ENCODE results near the gene SFT2D2. TPM values are rescaled to one million over a fixed set of nuclear protein-coding genes. Genes with fewer than 3 reads are reported as not detected.

The SFT2D2 gene
- total RNA-seq, 1 experiment from 2014 or later = 32.1 TPM

- H3K79me2 ChIP-seq (ENCODE audit: insufficient read depth, low read length) = 0 out of 2 replicates have a peak, but pooled peaks cover 2% of the 10 kb centered on the region
- Mint-ChIP-seq H3K27ac (no peak overlapping the region), H3K4me1 (peaks cover 11 to 12% of the 10 kb centered on the region in 2 experiments), H3K27me3 (ENCODE audit: low read depth) (no peaks in the 10 kb centered on the region), H3K4me3 (no peak overlapping the region), H3K9me3 (peaks cover 27% of the 10 kb centered on the region in 2 experiments), H3K36me3 (ENCODE audit: insufficient read depth in 1 of 3, low read depth in 3 of 3) (peaks cover 28 to 50% (median 40%) of the 10 kb centered on the region in 3 experiments)
- no peaks in the 10 kb centered on the region for H3K23me2 ChIP-seq (ENCODE audit: insufficient read length, low read depth, low read length, poor library complexity, severe bottlenecking)
- no peak overlapping the region for H2BK5ac ChIP-seq (ENCODE audit: insufficient read length, low read length)
- H3K9ac ChIP-seq (ENCODE audit: extremely low read depth, insufficient read length, low read length) = no peak overlapping the region
- no peak for TF ChIP-seq CTCF (conservative IDR thresholded peaks at IDR 0.05)
- DNase-seq = no peak
- no peak overlapping the region for H3K4me2 ChIP-seq (ENCODE audit: insufficient read depth, insufficient read length, low read length)
- H2BK120ac ChIP-seq (ENCODE audit: low read depth, low read length, poor library complexity, severe bottlenecking) = no peak overlapping the region
- H3K9me3 ChIP-seq (ENCODE audit: control insufficient read depth, low read depth, low read length) = peaks cover 6% of the 10 kb centered on the region
- H4K91ac ChIP-seq (ENCODE audit: insufficient read length, low read depth, low read length) = no peak overlapping the region
- no peak overlapping the region for H4K8ac ChIP-seq (replicated peaks; ENCODE audit: insufficient read length, low read depth, low read length)
- H3K27ac ChIP-seq (ENCODE audit: insufficient read length, low read depth, low read length) = no peak overlapping the region
- H2BK20ac ChIP-seq (ENCODE audit: low read depth, low read length, poor library complexity, severe bottlenecking) = no peak overlapping the region
- H2BK15ac ChIP-seq (ENCODE audit: low read depth, low read length) = no peak overlapping the region
- H3K18ac ChIP-seq (ENCODE audit: insufficient read length, low read depth, low read length) = no peak overlapping the region
- H3K23ac ChIP-seq (ENCODE audit: insufficient read length, low read depth, low read length) = no peak overlapping the region
- H4K20me1 ChIP-seq (ENCODE audit: control insufficient read depth, insufficient read depth, insufficient read length) = no peaks in the 10 kb centered on the region
- H3T11ph ChIP-seq (ENCODE audit: low read length) = no peak overlapping the region
- no peaks in the 10 kb centered on the region for H3K79me1 ChIP-seq (ENCODE audit: insufficient read depth, low read depth, low read length, poor library complexity, severe bottlenecking)
- no peak overlapping the region for H2AK5ac ChIP-seq (ENCODE audit: insufficient read length, low read length)
- H3K27me3 ChIP-seq (ENCODE audit: insufficient read depth, low read length) = no peaks in the 10 kb centered on the region
- no peak overlapping the region for H2AFZ ChIP-seq (ENCODE audit: low read length)
- no peak overlapping the region for H2BK12ac ChIP-seq (ENCODE audit: insufficient read length, low read depth, low read length)
- no peak overlapping the region for H4K5ac ChIP-seq (ENCODE audit: insufficient read length, low read depth, low read length)
- WGBS (ENCODE audit: extremely low coverage, insufficient read length, low lambda C conversion rate) = no CpG with 5 or more reads among the region's 3 CpGs
- H3K4ac ChIP-seq (ENCODE audit: low read depth, low read length) = no peak overlapping the region
- H3K14ac ChIP-seq (ENCODE audit: insufficient read depth, low read length) = no peak overlapping the region
- H3K56ac ChIP-seq (ENCODE audit: insufficient read length, low read depth, low read length) = no peak overlapping the region
- no peaks in the 10 kb centered on the region for H3K4me1 ChIP-seq (ENCODE audit: insufficient read depth, low read length)
Measured at GRCh38 chr1:168252204-168252733, 26.5 kb downstream of the SFT2D2 start.

All from H9 (cell line).